Naive thymus-derived CD8-positive, alpha-beta T cell (primary cell): Measurements from ENCODE around the gene OSBPL6. TPM values are rescaled to one million over a fixed set of nuclear protein-coding genes. Genes with fewer than 3 reads are reported as not detected.
"Not testable (repeated sequence)": the region's sequence is repeated elsewhere in the genome, so short reads cannot be mapped to it uniquely, and the experiment has no call there.

ENCODE experiments used
- ATAC-seq, 2 donors: fragments of 150-1000 bp; cut with Tn5 transposase in 1 of 2; sonication (Bioruptor Pico), chemical (Tn5 transposase) in 1 of 2; 1 replicate in 1 of 2; 2 replicates in 1 of 2; pipeline ENCODE4 v1.10.0; 2021; ENCODE audit warnings: mild to moderate bottlenecking in 2 of 2, moderate library complexity in 2 of 2
- POLR2A ChIA-PET: fragments of 350-600 bp; sonication (Branson Sonifier 250); formaldehyde crosslinking; loops from one replicate; lab custom pipeline; 2021; ENCODE audit warnings: antibody characterized with exemption; lab: Charles Lee
- DNase-seq, 10 donors: peaks; one replicate each; pipeline versions ENCODE4 v3.0.0 to v3.0.0-alpha.2; 2020 to 2022
- H3K27ac Mint-ChIP-seq, 10 donors: one replicate each; pipeline ENCODE4 v1.8.0; 2020 to 2022; ENCODE audit warnings: mild to moderate bottlenecking in 10 of 10, mixed read lengths in 10 of 10, moderate library complexity in 4 of 10, inconsistent platforms in 1 of 10
- H3K27me3 Mint-ChIP-seq, 5 donors: one replicate each; pipeline ENCODE4 v1.8.0; 2021 to 2022; ENCODE audit warnings: mixed read lengths in 5 of 5
- H3K36me3 Mint-ChIP-seq, 3 donors: one replicate each; pipeline ENCODE4 v1.8.0; 2020 to 2022; ENCODE audit warnings: mixed read lengths in 3 of 3, mild to moderate bottlenecking in 2 of 3, inconsistent platforms in 1 of 3
- H3K4me1 Mint-ChIP-seq, 4 donors: one replicate each; pipeline ENCODE4 v1.8.0; 2021 to 2022; ENCODE audit warnings: mixed read lengths in 4 of 4
- H3K4me3 Mint-ChIP-seq, 10 donors: one replicate each; pipeline ENCODE4 v1.8.0; 2020 to 2022; ENCODE audit warnings: mild to moderate bottlenecking in 10 of 10, mixed read lengths in 10 of 10, moderate library complexity in 6 of 10, inconsistent platforms in 1 of 10
- H3K9me3 Mint-ChIP-seq, 9 donors: one replicate each; pipeline ENCODE4 v1.8.0; 2020 to 2022; ENCODE audit warnings: mixed read lengths in 9 of 9, mild to moderate bottlenecking in 3 of 9, inconsistent platforms in 1 of 9, moderate library complexity in 1 of 9
- polyA plus RNA-seq, 3 donors: library from polyadenylated mRNA; unstranded; fragments of 300-500 nt; fragmentation: Illumina TruSeq; gene quantifications; one replicate each; pipeline ENCODE4 v1.2.3, GENCODE V29; 2021
- total RNA-seq, 8 experiments: library from RNA in 2 of 8; stranded (reverse) in 2 of 8; gene quantifications; one replicate each; pipeline ENCODE4 v1.2.3 and lab custom pipeline; 2021 to 2026

Gene OSBPL6
- total and polyA plus RNA-seq, 5 experiments from 2014 or later, result 0.16 to 0.67 TPM; not detected in 3

DNA sequence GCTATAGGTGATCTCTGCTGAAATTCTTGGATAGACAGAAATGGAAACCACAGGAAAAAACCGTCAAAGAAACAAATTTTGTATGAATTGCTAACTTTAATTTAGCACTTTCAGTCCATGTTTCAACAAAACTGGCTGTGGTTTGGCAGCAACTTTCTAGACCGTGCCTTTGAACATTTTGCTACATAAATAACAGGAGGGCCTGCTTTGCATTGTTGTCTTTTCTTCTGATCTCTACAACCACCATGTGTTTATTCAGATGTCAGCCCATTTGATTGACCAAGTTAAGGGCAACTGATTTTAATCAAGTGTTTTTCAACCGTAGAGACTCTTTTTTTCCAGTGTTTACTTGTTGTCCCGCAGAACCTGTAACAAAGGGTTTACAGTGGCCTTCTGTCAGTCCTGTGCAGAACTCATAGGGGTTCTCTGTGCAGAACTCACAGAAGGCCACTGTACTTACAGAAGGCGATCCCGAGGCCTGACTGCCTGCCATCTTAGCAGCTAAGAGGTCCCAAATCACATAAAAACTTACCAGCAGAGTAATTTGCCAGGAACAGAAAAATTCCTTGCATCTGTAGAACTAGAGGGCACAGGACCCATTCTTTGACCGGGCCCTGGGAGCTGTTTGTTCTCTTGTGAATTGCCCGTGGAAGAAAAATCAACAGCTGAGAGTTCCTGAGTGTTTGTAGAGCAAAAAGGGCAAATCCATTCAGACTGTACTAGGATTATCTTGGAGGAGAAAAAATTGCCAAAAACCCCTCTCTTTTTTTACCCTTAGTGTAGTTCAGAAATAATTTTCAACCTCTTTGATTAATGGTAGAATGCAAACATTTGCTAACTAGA is 136.1 kb downstream of the OSBPL6 start:
- POLR2A ChIA-PET, result no interaction called here
- H3K4me3 Mint-ChIP-seq, result no peak overlapping the region
- no peak for ATAC-seq
- DNase-seq, result no peak
- H3K27ac Mint-ChIP-seq, result no peak overlapping the region
- peaks cover 0 to 8% (median 7%) of the 10 kb centered on the region in 5 donors for H3K27me3 Mint-ChIP-seq
- H3K4me1 Mint-ChIP-seq, result no peaks in the 10 kb centered on the region
- H3K36me3 Mint-ChIP-seq, result no peaks in the 10 kb centered on the region
- no peaks in the 10 kb centered on the region for H3K9me3 Mint-ChIP-seq

DNA sequence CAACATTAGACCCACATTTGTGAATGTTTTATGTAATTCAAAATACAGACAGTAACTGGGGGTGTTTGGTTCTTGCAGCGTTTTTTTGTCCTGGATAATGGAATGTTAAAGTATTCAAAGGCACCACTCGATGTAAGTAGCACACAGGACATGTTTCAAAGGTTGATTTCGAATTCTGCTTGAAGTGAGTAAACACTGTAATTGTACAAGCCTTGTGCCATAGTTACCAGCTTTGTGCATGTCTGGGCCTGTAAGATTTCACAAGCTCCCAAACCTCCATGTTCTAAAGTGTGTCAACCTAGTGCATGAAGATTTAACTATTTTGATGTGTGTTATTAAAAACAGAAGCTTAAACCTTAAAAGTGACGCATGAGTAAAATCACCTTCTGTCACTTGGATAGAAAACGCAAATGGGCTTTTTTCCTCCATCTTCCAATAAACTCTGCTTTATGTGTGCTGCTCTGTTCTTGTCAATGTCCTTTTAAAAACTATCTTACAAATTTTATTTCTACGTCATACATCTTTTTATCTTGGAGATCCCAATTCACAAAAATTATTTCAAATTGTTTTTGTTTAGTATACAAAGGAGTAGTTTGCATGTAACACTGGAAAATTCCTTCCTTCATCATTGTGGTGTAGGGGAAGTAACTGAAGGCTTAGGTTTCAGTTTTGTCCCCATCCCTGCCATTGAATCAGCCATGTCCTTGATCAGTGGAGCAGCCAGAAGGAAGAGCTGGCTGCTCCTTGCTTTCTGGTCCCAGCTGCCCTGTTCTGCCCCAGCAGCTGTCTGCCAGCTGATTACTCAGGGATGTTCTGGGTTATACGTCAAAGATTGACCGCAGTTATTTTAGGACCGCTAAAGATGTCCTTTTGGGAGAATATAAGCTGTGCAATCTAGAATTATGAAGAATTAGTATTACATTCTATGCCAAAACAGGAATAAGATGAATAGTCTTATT is 137.4 kb downstream of the OSBPL6 start:
- no peaks in the 10 kb centered on the region for H3K36me3 Mint-ChIP-seq
- ATAC-seq (no peak), DNase-seq (no peak)
- POLR2A ChIA-PET, result no interaction called here
- no peaks in the 10 kb centered on the region for H3K4me1 Mint-ChIP-seq
- no peaks in the 10 kb centered on the region for H3K9me3 Mint-ChIP-seq
- no peak overlapping the region for H3K27ac Mint-ChIP-seq
- no peak overlapping the region for H3K4me3 Mint-ChIP-seq
- H3K27me3 Mint-ChIP-seq, result peaks cover 4 to 11% (median 6%) of the 10 kb centered on the region in 5 donors

- POLR2A ChIA-PET, result no interaction called here
- DNase-seq, result no peak
- Mint-ChIP-seq H3K9me3 (no peaks in the 10 kb centered on the region), H3K36me3 (no peaks in the 10 kb centered on the region), H3K4me3 (no peak overlapping the region), H3K4me1 (no peaks in the 10 kb centered on the region), H3K27ac (no peak overlapping the region), H3K27me3 (peaks cover 5 to 14% (median 8%) of the 10 kb centered on the region in 5 donors)
- no peak for ATAC-seq
Observed at GRCh38 chr2:178333851-178334250, 139.5 kb downstream of the OSBPL6 start.

DNA sequence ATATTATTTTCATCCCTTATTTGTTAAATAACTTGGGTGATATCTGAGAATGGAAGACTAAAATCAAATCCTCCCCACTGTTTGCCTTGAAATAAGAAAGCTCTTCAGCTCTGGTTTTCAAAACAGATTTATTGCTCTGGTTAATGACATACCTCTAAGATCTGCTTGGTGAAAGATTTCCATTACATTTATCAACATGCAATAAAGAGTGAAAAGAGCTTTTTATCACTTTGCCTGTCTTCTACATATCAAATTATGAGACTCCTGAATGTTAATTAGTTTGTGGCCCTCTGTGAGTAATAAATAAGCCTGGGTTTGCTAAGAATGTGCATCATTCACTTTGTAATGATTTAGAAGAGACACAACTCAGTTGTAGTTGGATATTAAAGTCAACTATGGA is 140.9 kb downstream of the OSBPL6 start:
- no peak overlapping the region for H3K27ac Mint-ChIP-seq
- no peaks in the 10 kb centered on the region for H3K4me1 Mint-ChIP-seq
- DNase-seq, result no peak
- no peak overlapping the region for H3K4me3 Mint-ChIP-seq
- H3K27me3 Mint-ChIP-seq, result peaks cover 7 to 14% (median 10%) of the 10 kb centered on the region in 5 donors
- no peaks in the 10 kb centered on the region for H3K36me3 Mint-ChIP-seq
- no peaks in the 10 kb centered on the region for H3K9me3 Mint-ChIP-seq
- POLR2A ChIA-PET, result no interaction called here
- ATAC-seq, result no peak

DNA sequence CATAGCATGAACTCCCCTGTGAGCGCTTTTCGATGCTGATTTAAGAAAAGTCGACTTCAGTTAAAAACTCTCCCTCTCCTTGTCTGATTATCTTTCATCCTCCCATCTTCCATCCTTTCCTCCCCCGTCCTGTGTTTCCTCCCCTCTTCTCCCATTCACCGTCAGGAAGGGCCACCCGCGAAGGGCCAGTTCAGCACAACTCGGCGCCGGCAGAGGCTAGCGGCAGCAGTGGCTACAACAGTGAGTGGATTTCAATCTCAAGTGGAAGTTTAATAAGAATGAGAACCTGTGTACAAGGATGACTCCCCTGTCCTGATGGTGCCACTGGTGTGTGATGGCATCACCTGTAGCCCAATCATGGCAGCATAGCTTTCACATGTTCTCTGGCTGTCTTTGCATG is 149.8 kb downstream of the OSBPL6 start:
- Mint-ChIP-seq H3K4me3 (no peak overlapping the region), H3K4me1 (no peaks in the 10 kb centered on the region), H3K9me3 (no peaks in the 10 kb centered on the region), H3K27me3 (peaks cover 18 to 56% (median 27%) of the 10 kb centered on the region in 5 donors), H3K36me3 (no peaks in the 10 kb centered on the region), H3K27ac (no peak overlapping the region)
- POLR2A ChIA-PET, result no interaction called here
- ATAC-seq, result no peak
- DNase-seq, result no peak

DNA sequence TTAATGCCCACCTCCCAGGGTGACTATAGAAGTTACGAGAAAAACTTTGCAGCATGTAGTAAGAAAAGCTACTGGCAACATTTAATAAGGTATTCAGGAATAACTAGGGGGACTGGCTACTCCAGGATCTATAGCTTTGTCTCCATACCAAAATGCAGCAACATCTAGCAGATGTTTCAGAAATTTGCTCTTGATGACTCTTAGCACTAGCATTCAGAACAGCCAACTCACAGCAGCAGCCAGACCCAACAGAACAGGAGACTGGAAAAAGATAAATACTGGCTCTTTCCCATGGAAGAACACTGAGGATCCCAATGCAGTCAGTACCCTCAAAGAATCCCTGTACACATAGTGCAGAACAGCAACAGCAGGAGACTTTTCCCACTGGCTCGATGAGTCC is 151.6 kb downstream of the OSBPL6 start:
- POLR2A ChIA-PET, result no interaction called here
- Mint-ChIP-seq H3K4me3 (no peak overlapping the region), H3K27me3 (peaks cover 19 to 71% (median 27%) of the 10 kb centered on the region in 5 donors), H3K9me3 (no peaks in the 10 kb centered on the region), H3K36me3 (no peaks in the 10 kb centered on the region), H3K27ac (no peak overlapping the region), H3K4me1 (no peaks in the 10 kb centered on the region)
- no peak for DNase-seq
- ATAC-seq, result no peak

DNA sequence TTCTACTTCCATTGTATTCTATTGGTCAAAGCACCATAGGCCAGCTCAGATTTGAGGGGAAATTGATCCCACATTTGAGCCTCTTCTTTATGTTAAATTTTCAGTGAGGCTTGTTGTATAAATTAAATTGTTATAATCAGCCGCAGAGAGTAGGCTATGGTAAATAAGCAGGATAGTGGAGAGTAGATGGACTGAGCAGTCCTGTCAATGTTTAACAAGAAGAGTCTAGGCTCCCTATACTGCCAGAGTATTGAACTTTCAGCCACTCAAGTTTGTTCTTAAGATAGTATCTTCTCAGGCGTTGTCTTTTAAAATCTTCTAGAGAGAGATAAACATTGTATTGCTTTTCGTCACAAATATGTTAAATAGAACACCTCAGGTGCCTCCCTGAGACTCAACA is 155.7 kb downstream of the OSBPL6 start:
- DNase-seq (no peak), ATAC-seq (no peak)
- Mint-ChIP-seq H3K27ac (no peak overlapping the region), H3K4me1 (no peaks in the 10 kb centered on the region), H3K9me3 (peaks cover 0 to 22% (median 9%) of the 10 kb centered on the region in 9 donors), H3K4me3 (no peak overlapping the region), H3K27me3 (peaks cover 24 to 73% (median 31%) of the 10 kb centered on the region in 5 donors), H3K36me3 (peaks cover 0 to 12% (median 2%) of the 10 kb centered on the region in 3 donors)
- POLR2A ChIA-PET, result no interaction called here

- H3K27me3 Mint-ChIP-seq, result peaks cover 6 to 35% (median 12%) of the 10 kb centered on the region in 5 donors
- DNase-seq, H3K4me1 Mint-ChIP-seq, H3K27ac Mint-ChIP-seq, H3K4me3 Mint-ChIP-seq, POLR2A ChIA-PET, ATAC-seq: not testable (repeated sequence)
- H3K36me3 Mint-ChIP-seq, result peaks cover 0 to 21% (median 2%) of the 10 kb centered on the region in 3 donors
- H3K9me3 Mint-ChIP-seq, result peaks cover 0 to 54% (median 27%) of the 10 kb centered on the region in 9 donors
Observed at GRCh38 chr2:178357704-178358103, 163.4 kb downstream of the OSBPL6 start.

GRCh38 chr2:178359192-178359912 is 165.0 kb downstream of the OSBPL6 start:
- H3K27ac Mint-ChIP-seq, result no peak overlapping the region

DNA sequence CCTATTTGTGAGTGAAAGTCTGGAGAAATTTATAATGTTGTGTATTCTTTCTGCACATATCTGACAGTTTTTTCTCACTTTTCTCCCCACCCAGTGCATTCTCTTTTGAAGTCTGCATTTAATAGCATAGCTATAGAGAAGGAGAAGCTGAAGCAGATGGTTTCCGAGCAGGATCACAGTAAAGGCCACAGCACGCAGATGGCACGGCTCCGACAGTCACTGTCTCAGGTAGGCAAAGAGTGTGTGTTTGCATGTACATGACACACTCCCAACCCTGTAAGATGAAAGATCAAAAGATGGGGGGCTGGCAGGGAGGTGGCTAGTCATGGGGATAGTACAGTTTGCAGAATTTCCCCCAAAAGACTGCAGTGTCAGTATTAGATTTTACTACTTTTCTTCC is 167.3 kb downstream of the OSBPL6 start:
- peaks cover 0 to 22% (median 6%) of the 10 kb centered on the region in 9 donors for H3K9me3 Mint-ChIP-seq
- H3K4me3 Mint-ChIP-seq, result no peak overlapping the region
- POLR2A ChIA-PET, result no interaction called here
- DNase-seq (no peak), ATAC-seq (no peak)
- H3K36me3 Mint-ChIP-seq, result peaks cover 0 to 1% (median 0%) of the 10 kb centered on the region in 3 donors
- H3K27me3 Mint-ChIP-seq, result peaks cover 0 to 25% (median 7%) of the 10 kb centered on the region in 5 donors
- no peaks in the 10 kb centered on the region for H3K4me1 Mint-ChIP-seq
- peak overlapping the region in 1 of 10 donors; percentile 25 for H3K27ac Mint-ChIP-seq

More at GRCh38 chr2:178359192-178359912, 165.0 kb downstream of the OSBPL6 start:
- DNase-seq (no peak), ATAC-seq (no peak)
- Mint-ChIP-seq H3K4me3 (no peak overlapping the region), H3K36me3 (peaks cover 0 to 9% (median 0%) of the 10 kb centered on the region in 3 donors), H3K4me1 (no peaks in the 10 kb centered on the region), H3K9me3 (peaks cover 0 to 41% (median 15%) of the 10 kb centered on the region in 9 donors), H3K27me3 (peaks cover 4 to 35% (median 5%) of the 10 kb centered on the region in 5 donors)
- POLR2A ChIA-PET, result no interaction called here

DNA sequence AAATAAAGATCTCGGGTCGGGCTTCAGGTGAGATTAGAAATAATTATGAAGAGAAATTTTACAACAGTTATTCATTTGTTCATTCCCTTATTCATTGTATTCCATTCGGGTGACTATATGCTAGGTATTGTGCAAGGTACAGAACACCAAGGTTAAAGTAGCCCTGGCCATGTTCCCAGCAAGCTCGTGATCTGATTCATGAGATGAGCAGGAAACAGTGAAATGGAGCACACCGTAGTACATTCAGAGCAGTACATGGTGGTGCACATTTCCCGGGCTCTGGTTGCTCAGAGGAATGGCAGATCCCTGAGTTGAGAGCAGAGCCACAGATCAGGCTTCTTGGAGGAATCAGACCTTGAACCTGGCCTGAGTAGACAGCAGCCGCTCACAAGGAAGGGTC is 168.9 kb downstream of the OSBPL6 start:
- H3K9me3 Mint-ChIP-seq, result peaks cover 0 to 9% (median 3%) of the 10 kb centered on the region in 9 donors
- no peak for DNase-seq
- H3K27ac Mint-ChIP-seq, result no peak overlapping the region
- ATAC-seq, result no peak
- H3K36me3 Mint-ChIP-seq, result no peaks in the 10 kb centered on the region
- H3K27me3 Mint-ChIP-seq, result peaks cover 0 to 25% (median 6%) of the 10 kb centered on the region in 5 donors
- POLR2A ChIA-PET, result no interaction called here
- H3K4me1 Mint-ChIP-seq, result no peaks in the 10 kb centered on the region
- no peak overlapping the region for H3K4me3 Mint-ChIP-seq

- no peaks in the 10 kb centered on the region for H3K4me1 Mint-ChIP-seq
- POLR2A ChIA-PET, result no interaction called here
- ATAC-seq, result no peak
Observed at GRCh38 chr2:178365116-178365515, 170.8 kb downstream of the OSBPL6 start.

More at GRCh38 chr2:178365116-178365515, 170.8 kb downstream of the OSBPL6 start:
- no peak overlapping the region for H3K4me3 Mint-ChIP-seq
- no peak for DNase-seq
- H3K27ac Mint-ChIP-seq, result no peak overlapping the region
- H3K27me3 Mint-ChIP-seq, result peaks cover 0 to 25% (median 6%) of the 10 kb centered on the region in 5 donors
- H3K9me3 Mint-ChIP-seq, result no peaks in the 10 kb centered on the region
- no peaks in the 10 kb centered on the region for H3K36me3 Mint-ChIP-seq
